Right cardiac atrium (tissue), 5 donors: ENCODE data around the gene TRAF2. TPM values are rescaled to one million over a fixed set of nuclear protein-coding genes. Genes with fewer than 3 reads are reported as not detected.

Experiments
- ATAC-seq, 2 donors: fragments of 200-7000 bp; cut with Tn5 transposase; one replicate each; pipeline versions ENCODE4 v1.8.0 to v1.9.1; 2020; ENCODE audit warnings: moderate library complexity in 2 of 2, mild to moderate bottlenecking in 1 of 2
- DNase-seq, 3 donors: peaks; one replicate each; pipeline ENCODE4 v3.0.0-alpha.2; 2020
- H3K27ac ChIP-seq: one replicate; pipeline ENCODE4 v1.5.1; 2013; ENCODE audit warnings: mild to moderate bottlenecking, low read length, control low read depth, moderate library complexity
- H3K27me3 ChIP-seq: one replicate; pipeline ENCODE4 v1.6.1; 2013; ENCODE audit not compliant: control insufficient read depth, insufficient read depth
- H3K4me1 ChIP-seq: one replicate; pipeline ENCODE4 v1.6.1; 2013; ENCODE audit warnings: low read length; ENCODE audit not compliant: control insufficient read depth, insufficient read depth
- H3K4me3 ChIP-seq: one replicate; pipeline ENCODE4 v1.5.1; 2013; ENCODE audit warnings: low read length, control low read depth
- H3K9me3 ChIP-seq: one replicate; pipeline ENCODE4 v1.6.1; 2013; ENCODE audit warnings: low read length; ENCODE audit not compliant: control insufficient read depth
- WGBS: extraction: QIAGEN DNeasy Blood & Tissue Kit; methylation state at CpG from one replicate; pipeline ENCODE4 v1.1.7; 2013; 5-methylcytosine and 5-hydroxymethylcytosine counted together
- intact Hi-C, 4 donors: fragments of 100-400 bp; cut with DNase I; formaldehyde crosslinking; loops; one replicate each; pipeline versions ENCODE4 v1.11.0 to v1.14.0; 2022 to 2023
- polyA plus RNA-seq: library from polyadenylated mRNA; stranded (reverse); fragments of 200-250 nt; gene quantifications from one replicate; pipeline ENCODE4 v1.2.3, GENCODE V29; 2013
- total RNA-seq, 4 donors: library from RNA; stranded (reverse); fragmentation: NEBNext Ultra II Directional; extraction: Animal tissue kit (Norgen Biotek cat#: 25700); gene quantifications; one replicate each; pipeline ENCODE4 v1.2.1, GENCODE V29; 2021
- donor health status: healthy with polysubstance abuse.
- donor health status: DM: no; HTN: yes; CAD: no.
- donor health status: DM: no; HTN: no; CAD: no.
- donor health status: DM: no; HTN: yes; CAD: no; lungs with severe emphysema.
- donor health status: DM: yes; HTN: yes; CAD: no.

The TRAF2 gene
- total and polyA plus RNA-seq, 5 donors: 6.1 to 10.2 (median 8.2) TPM

DNA sequence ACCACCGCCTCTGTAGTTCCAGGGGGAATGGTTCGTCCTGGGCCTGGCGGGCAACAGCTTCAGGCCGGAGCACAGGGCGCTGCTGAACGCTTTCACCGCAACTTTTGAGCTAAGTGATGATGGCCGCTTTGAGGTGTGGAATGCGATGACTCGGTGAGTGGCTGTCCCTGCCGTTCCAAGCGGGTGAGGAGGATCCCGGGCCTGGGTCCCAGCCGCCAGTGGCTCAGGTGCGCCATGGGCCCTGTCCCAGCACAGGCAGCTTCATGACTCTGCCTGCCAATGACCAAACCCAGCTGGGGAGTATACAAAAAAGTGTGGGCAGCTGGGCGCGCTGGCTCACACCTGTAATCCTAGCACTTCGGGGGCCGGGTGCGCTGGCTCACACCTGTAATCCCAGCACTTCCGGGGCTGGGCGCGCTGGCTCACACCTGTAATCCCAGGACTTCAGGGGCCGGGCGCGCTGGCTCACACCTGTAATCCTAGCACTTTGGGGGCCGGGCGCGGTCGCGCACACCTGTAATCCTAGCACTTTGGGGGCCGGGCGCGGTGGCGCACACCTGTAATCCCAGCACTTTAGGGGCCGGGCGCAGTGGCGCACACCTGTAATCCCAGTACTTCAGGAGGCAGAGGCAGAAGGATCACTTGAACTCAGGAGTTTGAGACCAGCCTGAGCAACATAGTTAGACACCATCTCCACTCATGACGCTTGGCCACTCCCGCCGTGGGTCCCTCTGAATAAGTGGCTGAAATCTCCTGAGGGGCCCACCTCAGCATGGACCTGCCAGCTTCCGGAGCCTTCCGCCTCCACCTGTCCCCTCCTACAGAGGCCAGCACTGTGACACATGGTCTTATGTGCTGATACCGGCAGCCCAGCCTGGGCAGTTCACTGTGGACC is 66.8 kb downstream of the TRAF2 start:
- Histone ChIP-seq H3K27ac (peak overlapping the region; percentile 21), H3K9me3 (no peaks in the 10 kb centered on the region), H3K4me3 (no peak overlapping the region), H3K4me1 (no peaks in the 10 kb centered on the region), H3K27me3 (no peaks in the 10 kb centered on the region)
- ATAC-seq: no peak
- intact Hi-C loops: loop anchor here in 1 of 4 donors (5.0 kb wide), 1 partner anchor 74 kb away; the partner anchor contains the start of gene ABCA2
- peak in 2 of 3 donors; percentile 43 to 45 for DNase-seq
- 81% methylated on average over 44 of the region's 44 CpGs for WGBS

DNA sequence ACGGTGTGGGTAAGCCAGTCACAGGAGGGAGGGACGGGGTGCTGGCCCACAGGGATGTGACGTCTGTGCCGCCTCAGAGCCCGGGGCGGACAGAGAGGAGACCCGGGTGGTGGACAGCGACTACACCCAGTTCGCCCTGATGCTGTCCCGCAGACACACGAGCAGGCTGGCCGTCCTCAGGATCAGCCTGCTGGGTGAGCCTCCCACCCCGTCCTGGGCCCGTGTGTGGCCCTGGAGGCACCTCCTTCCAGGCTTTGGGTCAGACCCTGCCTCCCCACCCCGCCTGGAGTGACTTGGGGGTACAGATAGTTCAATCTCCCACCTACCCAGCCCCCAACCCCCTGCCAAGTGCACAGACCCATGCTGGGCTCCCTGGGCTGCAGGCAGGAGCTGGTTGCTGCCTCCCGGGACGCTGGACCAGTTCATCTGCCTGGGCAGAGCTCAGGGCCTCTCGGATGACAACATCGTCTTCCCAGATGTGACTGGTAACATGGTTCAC is 67.5 kb downstream of the TRAF2 start:
- no peak overlapping the region for H3K4me3 ChIP-seq
- 81% methylated on average over 19 of the region's 19 CpGs for WGBS
- ATAC-seq (no peak), DNase-seq (peak in 2 of 3 donors; percentile 35 to 53)
- H3K27me3 ChIP-seq: no peaks in the 10 kb centered on the region
- H3K9me3 ChIP-seq: no peaks in the 10 kb centered on the region
- no peaks in the 10 kb centered on the region for H3K4me1 ChIP-seq
- intact Hi-C loops: loop anchor here in 1 of 4 donors (5.0 kb wide), 1 partner anchor 73 kb away; the partner anchor contains the start of gene ABCA2
- H3K27ac ChIP-seq: no peak overlapping the region

DNA sequence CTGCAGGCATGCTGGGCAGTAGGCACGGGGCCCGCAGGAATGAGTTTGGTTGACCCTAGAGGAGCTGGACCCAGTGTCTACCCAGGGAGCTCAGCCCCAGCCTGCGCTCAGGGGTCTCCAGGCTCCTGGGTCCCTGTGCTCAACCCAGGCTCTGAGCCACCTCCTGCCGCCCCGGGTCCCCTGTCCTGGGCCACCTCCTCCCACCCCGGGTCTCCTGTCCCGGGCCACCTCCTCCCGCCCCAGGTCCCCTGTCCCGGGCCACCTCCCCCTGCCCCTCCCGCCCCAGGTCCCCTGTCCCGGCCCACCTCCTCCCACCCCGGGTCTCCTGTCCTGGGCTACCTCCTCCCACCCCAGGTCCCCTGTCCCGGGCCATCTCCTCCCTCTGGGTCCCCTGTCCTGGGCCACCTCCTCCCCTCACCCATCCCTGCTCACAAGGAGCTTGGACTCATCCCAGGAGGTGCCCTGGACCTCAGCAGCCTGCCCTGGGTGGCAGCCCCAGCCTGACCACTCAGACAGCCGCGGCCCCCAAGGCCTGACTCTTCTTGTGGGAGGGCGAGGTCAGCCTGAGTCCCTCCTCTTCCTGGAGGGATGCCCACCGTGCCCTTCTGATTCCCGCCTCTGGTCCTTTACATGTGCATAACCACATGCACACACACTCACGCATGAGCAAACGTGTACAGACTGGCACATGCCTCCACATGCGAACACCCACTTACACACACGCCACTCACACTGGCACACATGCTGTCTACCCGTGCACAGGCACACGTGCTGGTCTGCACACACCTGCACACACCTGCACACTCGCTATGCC is 68.2 kb downstream of the TRAF2 start:
- intact Hi-C loops: loop anchor here in 1 of 4 donors (5.0 kb wide), 1 partner anchor 73 kb away; the partner anchor contains the start of gene ABCA2
- 87% methylated on average over 25 of the region's 25 CpGs for WGBS
- no peaks in the 10 kb centered on the region for H3K4me1 ChIP-seq
- H3K27ac ChIP-seq: no peak overlapping the region
- no peaks in the 10 kb centered on the region for H3K27me3 ChIP-seq
- no peaks in the 10 kb centered on the region for H3K9me3 ChIP-seq
- ATAC-seq: no peak
- peak in 2 of 3 donors; percentile 37 to 50 for DNase-seq
- H3K4me3 ChIP-seq: no peak overlapping the region

DNA sequence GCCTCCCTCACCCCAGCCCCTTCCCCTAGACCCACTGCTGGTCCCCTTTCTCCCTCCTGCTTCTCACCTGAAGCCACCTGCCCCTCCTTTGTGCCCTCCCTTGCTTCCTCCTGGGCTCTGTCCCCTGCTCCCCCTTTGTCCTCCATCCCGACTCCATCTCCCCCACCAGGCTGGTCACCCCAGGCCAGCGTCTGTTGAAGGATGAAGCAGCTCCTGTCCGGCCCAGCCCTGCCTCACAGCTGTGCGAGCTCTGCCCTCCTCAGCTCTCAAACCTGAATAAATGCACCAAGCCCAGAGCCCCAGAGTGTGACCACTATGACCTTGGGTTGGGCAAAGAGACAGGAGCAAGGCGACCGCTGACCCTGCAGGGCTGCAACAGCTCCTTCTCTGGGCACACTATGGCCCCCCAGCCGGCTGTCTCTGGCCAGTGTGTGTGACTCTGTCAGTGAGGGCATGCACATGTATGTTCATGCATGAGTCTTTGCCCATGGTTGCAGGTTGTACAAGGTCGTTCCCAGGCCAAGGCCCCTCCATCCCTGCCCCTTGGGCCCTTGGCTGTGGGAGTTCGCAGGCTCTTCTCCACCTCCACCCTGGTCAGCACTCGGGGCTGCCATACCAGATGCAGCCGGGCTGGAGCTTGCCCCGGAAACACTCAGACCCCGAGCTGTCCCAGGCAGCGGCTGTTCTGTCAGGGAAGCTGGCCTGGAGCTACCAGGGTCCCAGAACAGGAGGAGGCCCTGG is 69.1 kb downstream of the TRAF2 start:
- 85% methylated on average over 14 of the region's 14 CpGs for WGBS

DNA sequence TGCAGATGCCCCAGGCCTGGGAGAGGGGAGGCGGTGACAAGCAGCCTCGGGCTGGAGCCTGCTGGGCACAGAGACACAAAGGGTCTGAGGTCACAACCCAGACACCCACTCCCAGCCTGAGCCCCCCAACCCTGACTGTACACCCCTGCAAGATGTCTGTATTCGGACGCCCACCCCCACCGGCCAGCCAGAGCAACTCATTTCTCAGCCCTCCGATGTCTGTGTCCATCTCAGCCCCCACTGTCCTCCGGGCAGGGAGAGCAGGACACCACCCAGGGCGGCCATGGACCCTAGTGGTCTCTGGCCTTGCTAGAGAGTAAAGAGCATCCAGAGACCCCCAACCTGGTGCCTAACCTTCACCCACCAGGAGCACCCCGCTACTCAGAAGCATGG is 69.6 kb downstream of the TRAF2 start:
- no peaks in the 10 kb centered on the region for H3K9me3 ChIP-seq
- no peaks in the 10 kb centered on the region for H3K27me3 ChIP-seq
- DNase-seq: peak in 2 of 3 donors; percentile 14 to 44
- H3K27ac ChIP-seq: no peak overlapping the region
- H3K4me1 ChIP-seq: no peaks in the 10 kb centered on the region
- H3K4me3 ChIP-seq: no peak overlapping the region
- ATAC-seq: no peak
- intact Hi-C loops: no loop called here
- 95% methylated on average over 9 of the region's 9 CpGs for WGBS

More for the DNA sequence above, 69.1 kb downstream of the TRAF2 start:
- DNase-seq (peak in 2 of 3 donors; percentile 23 to 26), ATAC-seq (no peak)
- intact Hi-C loops: no loop called here
- no peaks in the 10 kb centered on the region for H3K9me3 ChIP-seq
- H3K4me3 ChIP-seq: no peak overlapping the region
- H3K27me3 ChIP-seq: no peaks in the 10 kb centered on the region
- H3K27ac ChIP-seq: no peak overlapping the region
- H3K4me1 ChIP-seq: no peaks in the 10 kb centered on the region

DNA sequence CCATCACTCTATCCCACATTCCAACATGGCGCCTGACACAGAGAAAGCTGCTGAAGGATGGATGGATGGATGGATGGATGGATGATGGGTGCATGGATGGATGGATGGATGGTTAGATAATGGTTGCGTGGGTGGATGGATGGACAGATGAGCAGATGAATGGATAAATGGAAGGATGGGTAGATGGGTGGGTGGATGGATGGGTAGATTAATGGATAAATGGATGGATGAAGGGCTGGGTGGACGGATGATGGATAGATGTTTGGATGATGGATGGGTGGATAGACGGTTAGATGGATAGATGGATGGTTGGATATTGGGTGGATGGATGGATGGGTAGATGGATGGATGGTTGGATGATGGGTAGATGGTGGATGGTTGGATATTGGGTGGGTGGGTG is 70.3 kb downstream of the TRAF2 start:
- DNase-seq: no peak
- H3K4me1 ChIP-seq: no peaks in the 10 kb centered on the region
- no peaks in the 10 kb centered on the region for H3K9me3 ChIP-seq
- no peak overlapping the region for H3K27ac ChIP-seq
- 96% methylated on average over 4 of the region's 4 CpGs for WGBS
- H3K27me3 ChIP-seq: no peaks in the 10 kb centered on the region
- H3K4me3 ChIP-seq: no peak overlapping the region
- intact Hi-C loops: no loop called here
- ATAC-seq: no peak

DNA sequence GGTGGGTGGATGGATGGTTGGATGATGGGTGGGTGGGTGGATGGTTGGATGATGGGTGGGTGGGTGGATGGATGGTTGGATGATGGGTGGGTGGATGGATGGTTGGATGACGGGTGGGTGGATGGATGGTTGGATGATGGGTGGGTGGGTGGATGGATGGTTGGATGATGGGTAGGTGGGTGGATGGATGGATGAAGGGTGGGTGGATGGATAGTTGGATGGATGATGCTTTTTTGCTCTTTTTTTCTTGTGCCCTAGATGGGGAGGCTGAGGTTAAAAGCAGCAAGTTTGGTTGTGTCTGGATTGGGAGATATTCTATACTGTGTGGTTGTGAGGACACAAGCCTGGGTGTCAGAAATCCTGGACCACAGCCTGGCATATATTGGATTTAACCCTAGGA is 71.1 kb downstream of the TRAF2 start:
- Histone ChIP-seq H3K4me1 (no peaks in the 10 kb centered on the region), H3K27ac (no peak overlapping the region), H3K9me3 (no peaks in the 10 kb centered on the region), H3K4me3 (no peak overlapping the region), H3K27me3 (no peaks in the 10 kb centered on the region)
- DNase-seq (no peak), ATAC-seq (no peak)
- 100% methylated on average over 1 of the region's 1 CpG for WGBS
- intact Hi-C loops: no loop called here

DNA sequence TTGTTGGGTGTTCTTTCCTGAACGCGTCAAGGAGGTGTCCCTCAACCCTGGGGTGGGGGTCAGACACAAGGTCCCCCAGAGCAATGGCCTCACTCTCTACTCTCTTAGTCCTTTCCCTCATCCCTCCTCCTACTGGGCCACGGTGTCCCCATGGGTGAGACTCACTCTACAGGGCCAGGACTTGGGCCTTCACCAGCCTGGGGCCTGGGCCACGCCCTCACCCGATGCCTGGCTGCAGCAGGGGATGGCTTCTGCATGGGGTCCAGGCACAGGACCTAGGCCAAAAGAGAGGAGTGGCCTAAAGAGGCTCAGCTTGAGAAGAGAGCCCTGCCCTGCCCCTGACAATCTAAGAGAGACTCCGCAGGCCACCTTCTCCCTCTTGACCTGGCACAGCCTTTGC is 71.6 kb downstream of the TRAF2 start:
- ATAC-seq (no peak), DNase-seq (peak in 2 of 3 donors; percentile 5 to 9)
- intact Hi-C loops: no loop called here

DNA sequence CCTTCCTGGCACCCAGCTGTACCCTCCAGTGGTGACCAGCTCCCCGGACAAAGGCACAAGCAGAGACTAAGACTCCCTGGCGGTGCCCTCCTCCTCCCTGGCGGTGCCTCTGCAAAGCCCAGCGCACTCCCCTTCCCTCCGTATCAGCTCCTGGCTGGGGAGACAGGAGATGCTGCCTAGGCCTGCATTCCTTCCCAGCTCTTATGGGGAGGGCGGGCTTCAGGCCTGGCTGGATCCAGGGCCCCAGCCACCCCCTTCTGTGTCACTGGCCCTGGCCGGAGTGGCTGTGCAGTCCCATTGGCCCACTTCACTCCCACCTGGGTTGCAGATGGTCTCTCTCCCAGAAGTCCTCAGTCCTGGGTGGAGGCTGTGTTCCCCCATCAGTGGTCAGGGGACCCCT is 72.2 kb downstream of the TRAF2 start:
- 97% methylated on average over 7 of the region's 7 CpGs for WGBS
- ATAC-seq (no peak), DNase-seq (peak in 1 of 3 donors; percentile 36)
- H3K9me3 ChIP-seq: no peaks in the 10 kb centered on the region
- no peaks in the 10 kb centered on the region for H3K4me1 ChIP-seq
- H3K4me3 ChIP-seq: no peak overlapping the region
- intact Hi-C loops: no loop called here
- H3K27ac ChIP-seq: no peak overlapping the region
- no peaks in the 10 kb centered on the region for H3K27me3 ChIP-seq

More for the DNA sequence above, 71.6 kb downstream of the TRAF2 start:
- Histone ChIP-seq H3K27me3 (no peaks in the 10 kb centered on the region), H3K4me1 (no peaks in the 10 kb centered on the region), H3K27ac (no peak overlapping the region), H3K9me3 (no peaks in the 10 kb centered on the region), H3K4me3 (no peak overlapping the region)
- WGBS: 90% methylated on average over 6 of the region's 6 CpGs
